ENCODE data around the gene TBX21. TPM values are rescaled to one million over a fixed set of nuclear protein-coding genes. Genes with fewer than 3 reads are reported as not detected.

TBX21 gene
- total RNA-seq, 4 donors from 2014 or later, result 0.42 to 2.2 (median 0.61) TPM

- H3K9me3 ChIP-seq, result no peaks in the 10 kb centered on the region
- H3K27me3 ChIP-seq, result peaks cover 0 to 88% (median 12%) of the 10 kb centered on the region in 4 donors
- intact Hi-C loops (cut with DNase I), result no loop called here
- H3K4me3 ChIP-seq, result no peak overlapping the region
- no peak overlapping the region for H3K27ac ChIP-seq (replicated peaks in 1 of 4)
- 47% methylated on average over 8 of the region's 9 CpGs for WGBS
- TF ChIP-seq POLR2AphosphoS5 (IDR thresholded peaks at IDR 0.05) (no peak), POLR2A (IDR thresholded peaks at IDR 0.05; ENCODE audit: low read depth) (no peak), EP300 (IDR thresholded peaks at IDR 0.05) (no peak), CTCF (IDR thresholded peaks at IDR 0.05) (no peak)
- no peak for DNase-seq (ENCODE audit: extremely low spot score)
- H3K4me1 ChIP-seq, result peaks cover 9 to 18% (median 15%) of the 10 kb centered on the region in 4 donors
- no peaks in the 10 kb centered on the region for H3K36me3 ChIP-seq
These were observed 14.9 kb upstream of the TBX21 start for GRCh38 chr17:47717979-47718621.

DNA sequence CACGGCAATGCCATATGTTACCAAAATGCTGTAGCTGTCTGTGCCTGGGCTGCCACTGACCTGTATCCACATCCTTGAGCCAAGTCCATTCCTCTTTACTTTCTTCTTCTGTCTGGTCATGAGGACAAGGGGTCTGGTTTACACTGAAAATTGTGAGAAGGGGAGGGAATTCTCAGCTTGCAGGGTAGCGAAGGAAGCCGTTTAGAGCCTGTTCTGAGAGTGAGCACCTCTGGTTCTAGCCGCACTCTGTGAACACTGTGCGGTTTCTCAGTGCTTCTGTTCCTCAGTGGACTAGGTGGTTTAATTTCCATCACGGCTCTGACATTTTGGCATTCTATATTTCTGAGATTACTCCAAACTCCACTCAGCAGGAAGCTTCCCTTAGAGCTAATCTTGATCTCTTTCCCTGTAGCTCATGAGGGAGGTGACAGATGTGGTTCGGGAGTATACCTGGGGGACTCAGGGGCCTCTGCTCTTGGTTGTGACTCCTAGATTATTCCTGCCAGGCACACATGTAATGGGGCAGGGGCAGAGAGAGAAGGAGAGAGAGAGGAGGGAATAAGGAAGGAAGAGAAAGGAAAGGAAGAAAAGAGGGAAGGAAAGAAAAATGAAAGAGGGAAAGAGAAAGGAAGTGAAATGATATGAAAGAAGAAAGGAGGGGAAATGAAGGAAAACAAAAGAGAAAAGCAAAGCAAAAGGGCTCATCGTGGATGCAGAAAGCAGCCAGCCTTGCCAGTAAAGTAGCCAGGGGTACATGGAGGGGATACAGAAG is 14.2 kb upstream of the TBX21 start:
- Histone ChIP-seq H3K4me1 (peaks cover 9 to 18% (median 15%) of the 10 kb centered on the region in 4 donors), H3K27ac (replicated peaks in 1 of 4) (no peak overlapping the region), H3K9me3 (no peaks in the 10 kb centered on the region), H3K4me3 (no peak overlapping the region), H3K36me3 (no peaks in the 10 kb centered on the region), H3K27me3 (peaks cover 0 to 85% (median 9%) of the 10 kb centered on the region in 4 donors)
- TF ChIP-seq POLR2AphosphoS5 (IDR thresholded peaks at IDR 0.05) (no peak), EP300 (IDR thresholded peaks at IDR 0.05) (no peak), POLR2A (IDR thresholded peaks at IDR 0.05; ENCODE audit: low read depth) (no peak), CTCF (IDR thresholded peaks at IDR 0.05) (no peak)
- DNase-seq (ENCODE audit: extremely low spot score), result no peak
- 53% methylated on average over 8 of the region's 8 CpGs for WGBS
- intact Hi-C loops (cut with DNase I), result no loop called here

- DNase-seq (ENCODE audit: extremely low spot score), result no peak
- Histone ChIP-seq H3K27ac (replicated peaks in 1 of 4) (no peak overlapping the region), H3K4me1 (peaks cover 9 to 18% (median 15%) of the 10 kb centered on the region in 4 donors), H3K27me3 (peaks cover 0 to 85% (median 11%) of the 10 kb centered on the region in 4 donors), H3K4me3 (no peak overlapping the region), H3K36me3 (no peaks in the 10 kb centered on the region), H3K9me3 (no peaks in the 10 kb centered on the region)
- WGBS, result 71% methylated on average over 8 of the region's 9 CpGs
- TF ChIP-seq EP300 (IDR thresholded peaks at IDR 0.05) (no peak), POLR2A (IDR thresholded peaks at IDR 0.05; ENCODE audit: low read depth) (no peak), CTCF (IDR thresholded peaks at IDR 0.05) (no peak), POLR2AphosphoS5 (IDR thresholded peaks at IDR 0.05) (no peak)
- intact Hi-C loops (cut with DNase I), result no loop called here
These were observed 13.5 kb upstream of the TBX21 start for GRCh38 chr17:47719411-47720152.

- H3K4me1 ChIP-seq, result peaks cover 9 to 18% (median 15%) of the 10 kb centered on the region in 4 donors
- no peak for DNase-seq (ENCODE audit: extremely low spot score)
- H3K27ac ChIP-seq (replicated peaks in 1 of 4), result no peak overlapping the region
- intact Hi-C loops (cut with DNase I), result no loop called here
- TF ChIP-seq CTCF (IDR thresholded peaks at IDR 0.05) (no peak), POLR2A (IDR thresholded peaks at IDR 0.05; ENCODE audit: low read depth) (no peak), EP300 (IDR thresholded peaks at IDR 0.05) (no peak), POLR2AphosphoS5 (IDR thresholded peaks at IDR 0.05) (no peak)
- WGBS, result 60% methylated on average over 11 of the region's 11 CpGs
- H3K27me3 ChIP-seq, result peaks cover 0 to 86% (median 11%) of the 10 kb centered on the region in 4 donors
- H3K4me3 ChIP-seq, result no peak overlapping the region
- no peaks in the 10 kb centered on the region for H3K9me3 ChIP-seq
- H3K36me3 ChIP-seq, result no peaks in the 10 kb centered on the region
These were observed 12.8 kb upstream of the TBX21 start for GRCh38 chr17:47720196-47720595.
